GM21381 (cell line): ENCODE measurements around the gene OTULINL.
A peak's percentile ranks its signal among the peaks of the same experiment; 100 is the strongest.

Experiments
- ATAC-seq: cut with Tn5 transposase; IDR thresholded peaks from one replicate; pipeline ENCODE4 v1.9.1; 2021; ENCODE audit warnings: mild to moderate bottlenecking, moderate library complexity; ENCODE audit not compliant: unreplicated experiment

OTULINL gene

GRCh38 chr5:14576206-14576605 is 5.4 kb upstream of the OTULINL start:
- no peak for ATAC-seq

GRCh38 chr5:14577079-14577725 is 4.4 kb upstream of the OTULINL start:
- ATAC-seq = no peak

DNA sequence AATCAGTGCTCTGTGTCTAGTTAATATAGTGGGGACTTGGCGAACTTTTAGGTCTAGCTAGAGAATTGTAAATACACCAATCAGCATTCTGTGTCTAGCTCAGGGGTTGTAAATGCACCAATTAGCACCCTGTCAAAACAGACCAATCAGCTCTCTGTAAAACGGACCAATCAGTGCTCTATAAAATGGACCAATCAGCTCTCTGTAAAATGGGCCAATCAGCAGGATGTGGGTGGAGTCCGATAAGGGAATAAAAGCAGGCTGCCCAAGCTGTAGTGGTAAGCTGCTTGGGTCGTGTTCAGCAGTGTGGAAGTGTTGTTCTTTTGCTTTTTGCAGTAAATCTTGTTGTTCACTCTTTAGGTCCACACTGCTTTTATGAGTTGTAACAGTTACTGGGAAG is 3.6 kb upstream of the OTULINL start:
- ATAC-seq = no peak

GRCh38 chr5:14579246-14579645 is 2.3 kb upstream of the OTULINL start:
- no peak for ATAC-seq

DNA sequence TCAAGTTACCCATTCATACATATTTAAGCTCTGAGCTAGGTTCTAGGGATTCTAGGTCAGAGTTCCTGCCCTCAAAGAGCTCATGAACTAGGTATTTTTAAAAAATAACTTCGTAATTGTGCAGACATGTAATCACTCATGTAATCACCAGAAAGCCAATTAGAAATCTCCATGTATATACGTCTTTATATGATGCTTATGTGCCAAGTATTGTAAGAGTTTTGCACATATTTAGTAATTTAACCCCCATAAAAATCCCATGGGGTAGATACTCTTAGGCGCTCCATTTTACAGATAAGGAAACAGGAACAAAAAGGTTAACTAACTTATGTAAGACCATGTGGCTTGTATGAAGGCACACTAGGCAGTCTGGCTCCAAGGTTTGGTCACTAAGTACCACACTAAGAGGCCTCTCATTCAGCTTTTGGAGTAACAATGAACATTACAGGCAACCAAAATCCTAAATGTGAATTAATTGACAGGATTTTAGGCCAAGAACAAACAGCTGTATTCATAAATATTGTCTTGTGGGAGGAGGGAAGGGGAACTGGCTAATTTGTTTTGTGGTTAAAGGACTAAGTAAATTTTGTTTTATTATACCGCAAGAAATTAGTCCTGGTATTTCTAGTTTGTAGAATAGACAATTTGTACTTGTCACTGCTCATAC is 1.7 kb upstream of the OTULINL start:
- no peak for ATAC-seq

DNA sequence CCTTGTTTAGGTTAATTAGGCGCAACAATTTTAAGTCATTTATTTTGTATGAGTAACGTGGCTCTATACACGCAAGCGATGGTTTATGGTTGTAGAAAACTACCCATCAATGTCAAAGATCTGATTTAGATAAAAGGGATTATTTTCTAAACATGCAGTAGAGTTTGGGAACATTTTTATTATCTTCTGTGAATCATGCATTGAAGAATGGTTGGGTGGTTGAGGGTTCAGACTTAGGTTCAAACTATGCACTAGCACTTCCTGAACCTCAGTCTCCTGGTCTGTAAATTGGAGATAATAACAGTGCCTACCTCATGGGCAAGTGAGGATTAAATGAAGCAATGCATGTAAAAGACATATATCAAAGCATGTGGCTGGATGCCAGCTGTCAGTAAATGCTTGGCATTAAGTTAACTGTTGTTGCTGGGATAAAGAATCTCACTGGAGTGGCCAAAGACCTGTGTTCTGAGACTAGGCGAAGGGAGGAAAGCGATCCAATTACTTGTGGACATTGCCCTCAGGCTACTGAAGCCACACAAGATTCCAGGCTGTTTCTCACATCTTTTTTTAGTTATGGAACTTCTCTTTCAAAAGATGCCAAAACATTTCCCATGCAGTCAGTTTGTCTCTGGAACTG is 1.1 kb upstream of the OTULINL start:
- ATAC-seq = no peak

DNA sequence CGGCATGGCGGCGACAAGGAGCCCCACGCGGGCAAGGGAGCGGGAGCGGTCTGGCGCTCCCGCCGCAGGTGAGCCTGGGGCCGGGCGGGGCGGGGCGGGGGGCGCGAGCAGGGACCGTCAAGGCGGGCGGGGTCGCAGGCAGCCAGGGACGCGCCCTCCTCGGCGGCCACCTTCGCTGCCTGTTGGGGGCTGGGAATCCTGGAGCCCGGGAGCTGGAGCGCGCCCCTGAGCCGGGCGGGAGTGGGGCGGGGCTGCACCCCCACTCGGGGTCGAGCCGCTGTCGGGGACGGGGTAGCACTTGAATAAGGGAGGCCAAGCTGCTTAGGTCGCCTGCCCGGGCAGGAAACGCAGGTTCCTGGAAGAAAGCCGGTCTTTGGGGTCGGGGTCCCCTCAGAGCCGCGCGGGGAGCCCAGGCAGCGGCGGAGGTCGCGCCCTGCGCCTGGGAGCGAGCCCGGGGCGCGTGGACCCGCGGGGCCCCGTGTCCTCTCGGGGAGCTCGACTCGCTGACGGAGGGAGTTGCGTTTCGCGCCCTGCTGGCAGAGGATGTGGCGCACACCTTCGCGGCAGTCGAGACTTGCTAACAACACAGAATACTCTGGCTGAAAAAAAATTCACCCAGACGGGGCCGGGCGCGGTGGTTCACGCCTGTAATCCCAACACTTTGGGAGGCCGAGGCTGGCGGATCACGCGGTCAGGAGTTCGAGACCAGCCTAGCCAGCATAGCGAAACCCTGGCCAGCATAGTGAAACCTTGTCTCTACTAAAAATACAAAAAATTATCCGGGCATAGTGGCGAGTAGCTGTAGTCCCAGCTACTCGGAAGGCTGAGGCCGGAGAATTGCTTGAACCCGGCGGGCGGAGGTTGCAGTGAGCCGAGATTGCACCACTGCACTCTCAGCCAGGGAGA is 552 bp downstream of the OTULINL start:
- ATAC-seq = peak; percentile 77

GRCh38 chr5:14582797-14583137 is 1.2 kb downstream of the OTULINL start:
- no peak for ATAC-seq

GRCh38 chr5:14584848-14585247 is 3.3 kb downstream of the OTULINL start:
- ATAC-seq = no peak

- no peak for ATAC-seq
Observed at GRCh38 chr5:14587150-14587549, 5.6 kb downstream of the OTULINL start.

DNA sequence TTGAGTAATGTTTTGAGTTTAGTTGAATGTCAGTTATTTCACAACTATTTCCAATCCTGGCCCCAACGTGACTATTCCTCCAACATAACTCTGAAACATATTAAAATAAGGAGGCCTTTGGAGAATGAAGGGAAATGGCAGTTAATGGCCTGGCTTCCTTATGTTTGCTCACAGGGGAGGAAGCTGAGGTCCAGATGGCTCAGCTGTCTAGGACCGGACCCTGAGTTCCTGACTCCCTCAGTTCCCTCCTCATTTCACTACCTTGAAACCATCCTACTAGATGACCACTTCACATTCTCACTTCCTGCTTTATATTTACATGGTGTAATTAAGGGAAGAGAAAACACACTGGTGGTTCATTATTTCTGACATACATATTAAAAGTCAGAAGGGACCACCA is 6.6 kb downstream of the OTULINL start:
- peak; percentile 64 for ATAC-seq

DNA sequence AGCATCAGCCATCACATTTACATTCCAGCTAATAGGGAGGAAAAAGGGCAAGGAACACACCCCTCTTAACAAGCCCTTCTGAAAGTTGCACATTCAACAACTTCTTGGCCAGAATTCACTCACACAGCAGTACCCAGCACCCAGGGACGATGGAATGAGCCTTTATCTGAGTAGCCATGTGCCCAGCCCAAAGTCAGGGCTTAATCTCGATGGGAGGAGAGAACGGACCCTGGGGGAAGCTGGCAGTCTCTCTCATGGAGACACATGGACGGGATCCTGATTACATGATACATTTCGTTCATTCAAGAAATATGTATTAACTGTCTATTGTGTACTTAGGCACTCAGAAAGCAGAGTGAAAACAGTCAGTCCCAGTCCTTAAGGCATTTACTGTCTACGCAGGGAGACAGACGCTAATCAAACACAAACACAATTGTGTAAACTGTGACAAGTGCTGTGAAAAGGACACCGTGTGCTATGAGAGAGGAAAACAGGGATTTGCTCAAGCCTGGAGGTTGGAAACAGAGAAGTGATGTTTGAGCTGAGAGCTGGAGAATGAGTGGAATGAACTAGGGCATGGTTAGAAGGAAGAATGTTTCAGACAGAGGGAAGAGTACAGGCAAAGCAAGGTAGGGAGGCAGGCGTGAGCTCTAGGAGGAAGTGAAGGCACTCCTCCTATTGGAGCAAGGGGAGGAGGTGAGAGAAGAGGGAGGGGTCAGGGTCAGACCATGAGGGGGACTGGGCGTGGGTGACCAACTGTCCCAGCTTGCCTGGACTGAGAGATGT is 7.4 kb downstream of the OTULINL start:
- ATAC-seq = no peak

DNA sequence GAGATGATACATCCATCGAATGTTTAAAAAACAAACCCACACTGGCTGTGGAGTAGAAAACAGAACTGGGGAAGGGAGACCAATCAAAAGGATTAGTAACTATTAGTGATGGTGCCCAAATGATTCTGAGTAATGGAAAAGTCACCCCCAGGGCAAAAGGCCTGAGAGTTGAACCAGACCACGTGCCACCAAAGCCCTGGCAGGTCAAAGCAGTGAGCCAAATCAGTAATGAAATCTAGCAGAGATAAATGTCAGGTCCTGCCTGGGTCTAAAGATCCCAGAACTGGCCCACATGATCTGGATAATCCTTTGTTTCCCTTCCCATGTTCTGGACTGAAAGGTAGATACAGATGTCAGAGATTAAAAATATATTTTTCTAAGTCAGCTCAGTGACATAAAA is 9.4 kb downstream of the OTULINL start:
- no peak for ATAC-seq

GRCh38 chr5:14591548-14591947 is 10.0 kb downstream of the OTULINL start:
- no peak for ATAC-seq

DNA sequence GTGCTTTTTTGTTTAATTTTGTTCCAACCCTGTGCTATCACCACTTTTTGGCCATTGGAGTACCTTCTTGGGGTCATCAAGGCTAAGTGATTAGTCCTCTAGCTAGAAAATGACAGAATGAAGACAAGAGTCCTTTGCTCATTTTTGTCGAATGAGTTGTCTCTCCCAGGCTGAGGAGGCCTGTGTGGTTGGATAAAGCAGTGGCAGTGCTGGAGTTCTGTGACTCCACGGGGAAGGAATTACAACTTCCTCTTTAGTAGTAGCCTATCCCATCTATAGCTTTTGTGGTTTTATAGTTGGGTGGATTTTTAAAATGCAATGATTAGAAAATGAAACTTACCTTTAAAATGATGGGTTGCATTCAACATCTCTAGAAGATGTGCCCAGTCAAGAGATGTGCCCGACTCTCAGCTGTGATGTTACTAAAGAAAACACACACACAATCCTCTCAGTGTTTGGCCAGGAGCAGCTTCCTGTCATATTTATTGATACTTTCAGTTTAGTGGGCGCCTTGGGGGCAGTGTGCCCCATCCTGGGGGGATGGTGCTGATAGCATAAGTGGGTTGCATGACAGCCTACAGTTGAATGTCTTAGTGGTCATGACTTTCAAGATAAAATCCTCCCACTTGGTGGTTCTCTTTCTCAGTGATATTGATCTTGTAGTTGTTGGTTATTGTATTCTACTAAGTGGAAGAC is 11.9 kb downstream of the OTULINL start:
- no peak for ATAC-seq

DNA sequence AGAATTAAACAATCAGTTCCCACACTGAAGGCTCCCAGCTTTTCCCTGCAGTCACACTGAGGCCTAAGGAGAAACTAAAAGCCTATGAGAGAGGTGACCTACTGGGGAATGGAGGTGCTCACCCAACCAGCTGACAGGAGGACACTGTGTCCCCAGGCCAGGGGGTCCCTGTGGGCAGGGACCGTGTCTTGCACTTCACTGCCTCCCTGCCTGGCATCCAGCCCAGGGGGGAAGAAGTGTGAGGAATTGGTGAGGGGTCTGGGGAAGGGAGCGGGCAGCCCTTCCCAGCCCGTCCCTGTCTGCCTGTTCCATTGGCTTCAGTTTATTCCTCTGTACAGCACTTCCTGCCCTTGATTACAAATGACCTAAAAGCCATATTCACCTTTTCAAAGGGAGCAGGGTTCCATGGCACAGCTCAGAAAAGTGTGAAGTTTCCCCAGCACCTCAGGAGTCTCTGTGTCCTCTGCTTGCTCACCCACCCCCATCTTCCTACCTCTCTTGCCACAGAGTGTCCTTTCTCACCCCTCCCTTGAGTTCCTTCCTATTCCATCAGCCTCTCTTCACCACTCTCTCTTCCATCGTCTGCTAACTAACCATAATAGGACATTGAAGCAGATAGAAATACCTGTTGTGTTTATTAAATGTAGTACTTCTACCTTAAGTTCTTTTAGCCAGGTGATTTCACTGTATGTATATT is 12.9 kb downstream of the OTULINL start:
- ATAC-seq = no peak

DNA sequence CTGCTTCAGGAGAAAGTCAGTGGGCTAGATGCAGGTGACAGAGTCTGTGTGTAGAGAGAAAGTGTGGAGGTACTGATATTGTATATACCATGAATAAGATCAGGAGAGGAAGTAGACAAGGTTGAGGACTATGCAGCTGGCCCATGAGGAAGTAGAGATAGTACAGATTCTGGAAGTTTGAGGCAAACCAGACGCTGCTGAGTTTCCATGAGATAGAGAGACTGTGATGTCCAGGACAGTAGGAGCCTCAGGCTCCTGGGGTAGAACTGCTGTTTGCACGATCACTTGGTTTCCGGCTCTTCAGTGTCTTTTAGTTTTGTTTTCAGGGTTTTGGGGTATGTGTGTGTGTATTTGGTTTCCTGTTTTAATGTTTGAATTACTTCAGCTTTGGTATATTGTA is 13.6 kb downstream of the OTULINL start:
- ATAC-seq = peak; percentile 75

- no peak for ATAC-seq
Observed at GRCh38 chr5:14595891-14596290, 14.3 kb downstream of the OTULINL start.

DNA sequence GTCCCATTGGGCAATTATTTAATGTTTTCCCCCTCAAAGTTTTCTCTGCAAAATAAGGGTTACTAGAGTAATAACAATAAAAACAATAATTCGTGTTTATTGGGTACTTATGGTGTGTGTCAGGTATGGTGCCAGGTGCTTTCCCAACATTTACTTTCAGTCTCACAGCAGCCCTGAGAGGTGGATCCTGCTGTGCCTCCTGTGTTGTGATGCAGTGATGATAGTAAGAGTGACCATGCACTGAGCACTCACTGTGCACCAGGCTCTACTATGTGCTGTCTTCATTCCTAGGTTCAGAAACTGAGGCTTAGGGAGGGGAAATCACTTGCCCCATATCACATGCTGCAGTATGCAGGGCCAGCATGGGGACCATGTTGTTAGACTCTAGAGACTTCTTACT is 15.5 kb downstream of the OTULINL start:
- ATAC-seq = no peak

DNA sequence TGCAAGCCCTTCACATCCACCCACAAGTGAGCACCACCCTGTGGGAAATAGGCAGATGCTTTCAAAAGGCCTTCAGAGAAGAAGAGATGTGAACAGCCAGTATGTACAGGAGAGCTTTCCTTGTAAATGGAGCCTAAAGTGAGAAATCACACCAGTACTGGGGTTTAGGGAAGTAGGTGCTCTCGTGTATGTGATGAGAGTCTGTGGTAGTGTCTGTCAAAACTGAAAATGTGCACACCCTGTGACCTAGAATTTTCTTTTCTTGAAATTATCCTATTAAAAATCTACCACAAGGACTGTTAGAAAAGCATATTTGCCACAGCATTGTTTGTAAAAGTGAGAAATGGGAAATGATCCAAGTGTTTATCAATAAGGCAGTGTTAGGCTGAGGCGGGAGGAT is 16.6 kb downstream of the OTULINL start:
- no peak for ATAC-seq
